Breast epithelium (tissue), 3 donors: ENCODE results near the gene IMMP2L.

Experiments
- POLR2A ChIP-seq: fragments of 450-650 bp; IDR thresholded peaks from one replicate; pipeline ENCODE4 v1.6.1; 2016; ENCODE audit warnings: antibody characterized with exemption, mild to moderate bottlenecking, moderate library complexity
- POLR2AphosphoS5 ChIP-seq, 3 donors: sonication (generic); formaldehyde crosslinking; IDR thresholded peaks; one replicate each; pipeline ENCODE4 v1.6.1; 2017; ENCODE audit warnings: antibody characterized with exemption in 3 of 3
- TF ChIP-seq, protein P1 (sequence below), 3 donors: fragments of 450-650 bp; IDR thresholded peaks; one replicate each; pipeline ENCODE4 v1.5.1; 2016 to 2017; ENCODE audit warnings: antibody characterized with exemption in 3 of 3, mild to moderate bottlenecking in 3 of 3, moderate library complexity in 3 of 3

DNA sequence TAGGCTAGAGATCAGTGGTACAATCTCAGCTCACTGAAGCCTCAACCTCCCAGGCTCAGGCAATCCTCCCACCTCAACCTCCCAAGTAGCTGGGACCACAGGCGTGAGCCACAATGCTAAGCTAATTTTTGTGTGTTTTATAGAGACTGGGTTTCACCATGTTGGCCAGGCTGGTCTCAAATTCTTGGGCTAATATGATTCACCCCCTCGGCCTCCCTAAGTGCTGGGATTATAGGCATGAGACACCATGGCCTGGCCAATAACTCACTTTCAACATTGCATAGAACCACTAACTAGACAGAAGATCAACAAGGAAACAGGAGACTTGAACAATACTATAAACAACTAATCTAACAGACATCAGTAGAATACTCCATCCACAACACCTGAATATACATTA is 279.7 kb downstream of the IMMP2L start:
- TF ChIP-seq, protein P1, sequence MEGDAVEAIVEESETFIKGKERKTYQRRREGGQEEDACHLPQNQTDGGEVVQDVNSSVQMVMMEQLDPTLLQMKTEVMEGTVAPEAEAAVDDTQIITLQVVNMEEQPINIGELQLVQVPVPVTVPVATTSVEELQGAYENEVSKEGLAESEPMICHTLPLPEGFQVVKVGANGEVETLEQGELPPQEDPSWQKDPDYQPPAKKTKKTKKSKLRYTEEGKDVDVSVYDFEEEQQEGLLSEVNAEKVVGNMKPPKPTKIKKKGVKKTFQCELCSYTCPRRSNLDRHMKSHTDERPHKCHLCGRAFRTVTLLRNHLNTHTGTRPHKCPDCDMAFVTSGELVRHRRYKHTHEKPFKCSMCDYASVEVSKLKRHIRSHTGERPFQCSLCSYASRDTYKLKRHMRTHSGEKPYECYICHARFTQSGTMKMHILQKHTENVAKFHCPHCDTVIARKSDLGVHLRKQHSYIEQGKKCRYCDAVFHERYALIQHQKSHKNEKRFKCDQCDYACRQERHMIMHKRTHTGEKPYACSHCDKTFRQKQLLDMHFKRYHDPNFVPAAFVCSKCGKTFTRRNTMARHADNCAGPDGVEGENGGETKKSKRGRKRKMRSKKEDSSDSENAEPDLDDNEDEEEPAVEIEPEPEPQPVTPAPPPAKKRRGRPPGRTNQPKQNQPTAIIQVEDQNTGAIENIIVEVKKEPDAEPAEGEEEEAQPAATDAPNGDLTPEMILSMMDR (IDR thresholded peaks at IDR 0.05): no peak
- TF ChIP-seq POLR2AphosphoS5 (IDR thresholded peaks at IDR 0.05): no peak
- no peak for TF ChIP-seq POLR2A
